Measurements from ENCODE around the gene SRSF12. TPM values are rescaled to one million over a fixed set of nuclear protein-coding genes. Genes with fewer than 3 reads are reported as not detected.

Gene SRSF12
- total RNA-seq, 4 donors from 2014 or later, result under 0.01 to 1.7 (median 0.60) TPM; not detected in 1

DNA sequence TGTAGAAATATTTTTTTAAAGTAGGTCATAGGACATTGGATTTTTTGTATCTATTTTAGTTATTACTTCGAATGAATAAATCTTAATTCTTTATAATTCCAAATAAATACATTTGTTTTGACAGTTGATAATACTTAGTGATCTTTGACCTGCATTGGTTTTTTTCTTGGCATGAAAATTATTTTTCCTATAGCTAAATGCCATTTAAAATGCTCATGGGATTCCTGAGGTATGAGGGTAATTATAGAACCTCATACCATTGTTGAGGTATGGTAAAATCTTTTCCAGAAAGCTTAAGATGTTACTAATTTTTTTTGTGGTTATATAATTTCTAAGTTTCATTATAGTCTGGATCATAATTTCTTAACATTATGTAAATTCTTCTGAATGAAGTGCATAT lies 36.3 kb upstream of the SRSF12 start:
- no peak overlapping the region for H3K4me3 ChIP-seq
- no peaks in the 10 kb centered on the region for H3K9me3 ChIP-seq
- peaks cover 0 to 20% (median 0%) of the 10 kb centered on the region in 3 donors for H3K36me3 ChIP-seq
- WGBS, 2 donors, result 60 to 69% methylated on average over 1 of the region's 1 CpG
- no peak for DNase-seq (ENCODE audit: low spot score in 2 of 2)
- H3K4me1 ChIP-seq, result no peaks in the 10 kb centered on the region
- H3K27me3 ChIP-seq, result no peaks in the 10 kb centered on the region
- no peak overlapping the region for H3K27ac ChIP-seq
- TF ChIP-seq EP300 (IDR thresholded peaks at IDR 0.05) (no peak), POLR2A (IDR thresholded peaks at IDR 0.05) (no peak)
- TF ChIP-seq, protein P1, sequence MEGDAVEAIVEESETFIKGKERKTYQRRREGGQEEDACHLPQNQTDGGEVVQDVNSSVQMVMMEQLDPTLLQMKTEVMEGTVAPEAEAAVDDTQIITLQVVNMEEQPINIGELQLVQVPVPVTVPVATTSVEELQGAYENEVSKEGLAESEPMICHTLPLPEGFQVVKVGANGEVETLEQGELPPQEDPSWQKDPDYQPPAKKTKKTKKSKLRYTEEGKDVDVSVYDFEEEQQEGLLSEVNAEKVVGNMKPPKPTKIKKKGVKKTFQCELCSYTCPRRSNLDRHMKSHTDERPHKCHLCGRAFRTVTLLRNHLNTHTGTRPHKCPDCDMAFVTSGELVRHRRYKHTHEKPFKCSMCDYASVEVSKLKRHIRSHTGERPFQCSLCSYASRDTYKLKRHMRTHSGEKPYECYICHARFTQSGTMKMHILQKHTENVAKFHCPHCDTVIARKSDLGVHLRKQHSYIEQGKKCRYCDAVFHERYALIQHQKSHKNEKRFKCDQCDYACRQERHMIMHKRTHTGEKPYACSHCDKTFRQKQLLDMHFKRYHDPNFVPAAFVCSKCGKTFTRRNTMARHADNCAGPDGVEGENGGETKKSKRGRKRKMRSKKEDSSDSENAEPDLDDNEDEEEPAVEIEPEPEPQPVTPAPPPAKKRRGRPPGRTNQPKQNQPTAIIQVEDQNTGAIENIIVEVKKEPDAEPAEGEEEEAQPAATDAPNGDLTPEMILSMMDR (IDR thresholded peaks at IDR 0.05), result no peak

DNA sequence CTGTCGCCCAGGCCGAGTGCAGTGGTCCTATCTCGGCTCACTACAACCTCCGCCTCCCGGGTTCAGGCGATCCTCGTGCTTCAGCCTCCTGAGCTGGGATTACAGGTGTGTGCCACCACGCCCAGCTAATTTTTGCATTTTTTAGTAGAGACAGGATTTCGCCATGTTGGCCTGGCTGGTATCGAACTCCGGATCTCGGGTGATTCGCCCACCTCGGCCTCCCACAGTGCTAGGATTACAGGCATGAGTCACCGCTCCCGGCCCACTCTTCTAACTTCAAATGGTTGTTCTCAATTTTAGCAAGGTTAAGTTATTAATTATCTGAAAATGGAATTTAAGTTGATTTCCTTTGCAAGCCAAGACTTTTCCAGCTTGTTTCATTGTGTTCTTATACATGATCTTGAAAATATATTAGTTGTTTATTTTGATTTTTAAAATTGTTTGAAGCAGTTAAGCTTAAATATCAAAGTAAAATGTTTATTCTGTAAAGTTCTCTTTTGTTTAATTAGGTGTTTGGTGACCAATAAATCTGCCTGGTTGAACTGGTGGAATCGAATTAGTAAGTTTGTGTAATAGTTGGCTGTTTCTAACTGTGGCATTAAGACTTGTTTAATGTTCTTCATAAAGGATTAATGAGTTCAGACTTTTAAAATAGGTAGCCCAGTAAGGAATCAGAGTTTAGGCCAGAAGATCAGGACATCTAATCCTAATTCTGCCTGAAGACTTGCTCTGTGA lies 30.3 kb upstream of the SRSF12 start:
- TF ChIP-seq EP300 (IDR thresholded peaks at IDR 0.05) (no peak), POLR2A (IDR thresholded peaks at IDR 0.05) (no peak)
- TF ChIP-seq, protein P1 (IDR thresholded peaks at IDR 0.05), result no peak
- H3K27ac ChIP-seq, result peak overlapping the region in 1 of 4 donors; percentile 86
- H3K4me3 ChIP-seq, result no peak overlapping the region

DNA sequence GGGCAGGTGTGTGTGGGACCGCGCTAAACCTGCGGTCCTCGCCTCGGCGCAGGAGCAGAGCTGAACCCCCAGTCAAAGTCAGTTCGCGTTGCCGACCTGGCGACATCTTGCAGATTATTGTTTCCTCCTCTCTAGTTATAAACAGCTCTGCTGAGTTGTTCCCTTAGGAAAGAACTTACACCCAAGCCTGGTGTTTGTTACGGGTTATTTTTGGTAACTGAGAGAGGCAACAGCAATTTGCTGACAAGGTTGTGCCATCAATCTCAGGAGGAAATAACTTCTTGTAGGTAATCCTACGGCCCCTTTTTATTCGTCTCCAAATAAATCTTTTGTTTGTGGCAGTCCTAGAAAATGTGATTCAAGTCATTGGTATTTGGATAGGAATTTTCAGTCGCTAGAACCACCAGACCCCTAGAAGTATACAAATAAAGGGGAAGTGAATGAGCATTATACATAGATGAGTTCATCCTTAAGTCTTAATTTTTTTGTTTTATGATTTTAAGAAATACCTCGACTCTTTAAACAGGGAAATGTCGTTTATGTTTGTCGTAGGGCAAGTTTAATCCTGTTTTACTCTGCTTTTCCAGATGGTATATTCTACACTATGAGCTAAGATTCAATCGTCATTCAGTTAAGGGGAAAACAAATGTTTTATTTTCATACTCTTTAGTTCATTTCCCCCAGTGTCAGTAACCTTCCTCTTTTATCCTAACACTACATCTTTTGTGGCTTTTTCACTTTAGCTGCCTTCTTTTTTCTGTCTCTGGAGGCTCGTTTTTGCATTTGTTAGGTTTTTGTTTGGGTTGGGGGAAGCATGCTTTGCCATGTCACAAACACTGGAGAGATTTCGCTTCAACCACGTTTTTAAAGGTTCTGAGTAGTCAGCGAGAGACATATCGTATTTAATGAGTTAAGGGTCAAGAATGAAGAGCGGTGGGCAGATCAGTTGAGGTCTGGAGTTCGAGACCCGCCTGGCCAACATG lies 29.1 kb upstream of the SRSF12 start:
- Histone ChIP-seq H3K27me3 (no peaks in the 10 kb centered on the region), H3K4me1 (peaks cover 0 to 25% (median 8%) of the 10 kb centered on the region in 4 donors), H3K36me3 (no peaks in the 10 kb centered on the region), H3K9me3 (no peaks in the 10 kb centered on the region), H3K27ac (peak overlapping the region; percentile 67 to 93 (median 87)), H3K4me3 (peak overlapping the region; percentile 76 to 99 (median 90))
- WGBS, 2 donors, result 25 to 31% methylated on average over 21 to 26 of the region's 26 CpGs
- no peak for TF ChIP-seq POLR2A (IDR thresholded peaks at IDR 0.05)
- TF ChIP-seq, protein P1 (IDR thresholded peaks at IDR 0.05), result no peak
- TF ChIP-seq EP300 (IDR thresholded peaks at IDR 0.05), result no peak
- DNase-seq (ENCODE audit: low spot score in 2 of 2), result no peak

More for the DNA sequence above, 30.3 kb upstream of the SRSF12 start:
- 92 to 95% methylated on average over 17 of the region's 17 CpGs for WGBS, 2 donors
- Histone ChIP-seq H3K9me3 (no peaks in the 10 kb centered on the region), H3K36me3 (no peaks in the 10 kb centered on the region), H3K4me1 (peaks cover 0 to 25% (median 8%) of the 10 kb centered on the region in 4 donors), H3K27me3 (no peaks in the 10 kb centered on the region)
- no peak for DNase-seq (ENCODE audit: low spot score in 2 of 2)

DNA sequence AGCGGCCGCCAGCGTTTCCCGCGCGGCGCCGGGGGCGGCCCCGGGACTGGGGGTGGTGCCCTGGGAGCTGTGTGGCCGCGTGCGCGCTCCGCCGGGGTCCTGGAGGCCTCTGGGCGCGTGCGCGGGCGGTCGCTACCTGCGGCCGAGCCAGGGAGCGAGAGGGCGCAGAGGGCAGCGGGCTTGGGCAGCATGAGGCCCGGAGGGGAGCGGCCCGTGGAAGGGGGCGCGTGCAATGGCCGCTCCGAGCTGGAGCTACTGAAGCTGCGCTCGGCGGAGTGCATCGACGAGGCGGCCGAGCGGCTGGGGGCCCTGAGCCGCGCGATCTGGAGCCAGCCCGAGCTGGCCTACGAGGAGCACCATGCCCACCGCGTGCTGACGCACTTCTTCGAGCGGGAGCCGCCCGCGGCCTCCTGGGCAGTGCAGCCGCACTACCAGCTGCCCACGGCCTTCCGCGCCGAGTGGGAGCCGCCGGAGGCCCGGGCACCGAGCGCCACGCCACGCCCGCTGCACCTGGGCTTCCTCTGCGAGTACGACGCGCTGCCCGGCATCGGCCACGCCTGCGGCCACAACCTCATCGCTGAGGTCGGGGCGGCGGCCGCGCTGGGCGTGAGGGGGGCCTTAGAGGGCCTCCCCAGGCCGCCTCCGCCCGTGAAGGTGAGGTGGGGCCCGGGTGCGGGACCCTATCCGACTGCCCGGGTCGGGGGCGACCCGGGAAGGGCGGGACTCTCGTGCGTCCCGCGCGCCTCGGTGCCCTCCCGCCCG lies 28.3 kb upstream of the SRSF12 start, which contains the start of gene PM20D2:
PM20D2 (plus strand) TSS at position 100 of the 762 bp plus-strand sequence; CDS start at position 190, 90 bp downstream.
- TF ChIP-seq POLR2A (IDR thresholded peaks at IDR 0.05) (peak; percentile 31 to 51), EP300 (IDR thresholded peaks at IDR 0.05) (peak in 1 of 2 donors; percentile 66)
- TF ChIP-seq, protein P1 (IDR thresholded peaks at IDR 0.05), result peak in 1 of 5 experiments; percentile 6
- H3K27ac ChIP-seq, result peak within 1 kb of the TSS; percentile 67 to 93 (median 87)
- no peaks in the 10 kb centered on the region for H3K9me3 ChIP-seq
- H3K36me3 ChIP-seq, result no peaks in the 10 kb centered on the region
- no peaks in the 10 kb centered on the region for H3K27me3 ChIP-seq
- peaks cover 0 to 25% (median 8%) of the 10 kb centered on the region in 4 donors for H3K4me1 ChIP-seq
- peak within 1 kb of the TSS; percentile 76 to 99 (median 90) for H3K4me3 ChIP-seq
- DNase-seq (ENCODE audit: low spot score in 2 of 2), result peak in 1 of 2 donors; percentile 15
- WGBS, 2 donors, result 0 to 2% methylated on average over 21 to 33 of the region's 102 CpGs
